Fibroblast of lung (primary cell): ENCODE data around the gene RALGDS. TPM values are rescaled to one million over a fixed set of nuclear protein-coding genes. Genes with fewer than 3 reads are reported as not detected.

Experiments
- DNase-seq, 2 donors: peaks; one replicate each; pipeline versions ENCODE4 v3.0.0 to v3.0.0-alpha.2; 2010; ENCODE audit warnings: low read depth in 2 of 2
- H2AFZ ChIP-seq: 2 replicates; pipeline ENCODE4 v1.5.1; 2012; ENCODE audit warnings: low read length, control low read depth, inconsistent platforms
- H3K27ac ChIP-seq: 2 replicates; pipeline ENCODE4 v1.5.1; 2011; ENCODE audit warnings: low read length, control low read depth; ENCODE audit not compliant: insufficient read depth
- H3K27me3 ChIP-seq: 2 replicates; pipeline ENCODE4 v1.5.1; 2011; ENCODE audit warnings: mild to moderate bottlenecking, low read length; ENCODE audit not compliant: control insufficient read depth, insufficient read depth
- H3K36me3 ChIP-seq: 2 replicates; pipeline ENCODE4 v1.5.1; 2011; ENCODE audit warnings: low read length; ENCODE audit not compliant: control insufficient read depth, insufficient read depth
- H3K4me1 ChIP-seq: 2 replicates; pipeline ENCODE4 v1.5.1; 2011; ENCODE audit warnings: low read length; ENCODE audit not compliant: control insufficient read depth, insufficient read depth; ENCODE audit errors: extremely low read depth
- H3K4me2 ChIP-seq: 2 replicates; pipeline ENCODE4 v1.5.1; 2011; ENCODE audit warnings: low read length, control low read depth; ENCODE audit not compliant: insufficient read depth; ENCODE audit errors: extremely low read depth
- H3K4me3 ChIP-seq, 4 experiments: fragments of 200-600 bp in 1 of 4; sonication (generic) in 1 of 4; replicated peaks in 1 of 4; 2 replicates each; pipeline ENCODE4 v1.5.1; 2011 to 2016; ENCODE audit warnings: low read length in 4 of 4, low read depth in 3 of 4, mild to moderate bottlenecking in 3 of 4, control low read depth in 2 of 4, inconsistent platforms in 1 of 4, mixed read lengths in 1 of 4; ENCODE audit not compliant: insufficient read depth in 1 of 4; ENCODE audit errors: control extremely low read depth in 1 of 4
- H3K79me2 ChIP-seq: 2 replicates; pipeline ENCODE4 v1.5.1; 2012; ENCODE audit warnings: mild to moderate bottlenecking, low read length, inconsistent platforms; ENCODE audit not compliant: control insufficient read depth, insufficient read depth
- H3K9ac ChIP-seq: 2 replicates; pipeline ENCODE4 v1.5.1; 2011; ENCODE audit warnings: mild to moderate bottlenecking, low read length, control low read depth; ENCODE audit not compliant: insufficient read depth
- H3K9me3 ChIP-seq: 2 replicates; pipeline ENCODE4 v1.5.1; 2012; ENCODE audit warnings: low read depth, low read length; ENCODE audit not compliant: control insufficient read depth, insufficient read depth
- H4K20me1 ChIP-seq: 2 replicates; pipeline ENCODE4 v1.5.1; 2011; ENCODE audit warnings: low read length; ENCODE audit not compliant: control insufficient read depth, insufficient read depth; ENCODE audit errors: extremely low read depth
- CTCF ChIP-seq, 2 donors: IDR thresholded peaks in 1 of 2; conservative IDR thresholded peaks in 1 of 2; 1 replicate in 1 of 2; 2 replicates in 1 of 2; pipeline ENCODE4 v1.5.1; 2011 to 2012; ENCODE audit warnings: low read length in 2 of 2, control low read depth in 1 of 2, inconsistent platforms in 1 of 2, low read depth in 1 of 2, mild to moderate bottlenecking in 1 of 2
- EZH2 ChIP-seq: IDR thresholded peaks from 2 replicates; pipeline ENCODE4 v1.5.1; 2012; ENCODE audit warnings: low read length, control low read depth, mild to moderate bottlenecking; ENCODE audit errors: missing control alignments
- polyA plus RNA-seq, 2 donors: library from polyadenylated mRNA; depleted of rRNA in 1 of 2; stranded (reverse) in 1 of 2; unstranded in 1 of 2; fragments of >200 nt; gene quantifications; 2 replicates each; pipeline ENCODE4 v1.2.1, GENCODE V29; 2011 to 2012; ENCODE audit warnings: missing spikeins in 1 of 2
- total RNA-seq: library from RNA; depleted of rRNA; stranded (reverse); fragments of >200 nt; gene quantifications from 2 replicates; pipeline ENCODE4 v1.2.1, GENCODE V29; 2014

The RALGDS gene
- total and polyA plus RNA-seq, 2 donors (not counting 1 experiment from before 2014, with no cell fraction given) = 16.6 to 23.6 TPM

DNA sequence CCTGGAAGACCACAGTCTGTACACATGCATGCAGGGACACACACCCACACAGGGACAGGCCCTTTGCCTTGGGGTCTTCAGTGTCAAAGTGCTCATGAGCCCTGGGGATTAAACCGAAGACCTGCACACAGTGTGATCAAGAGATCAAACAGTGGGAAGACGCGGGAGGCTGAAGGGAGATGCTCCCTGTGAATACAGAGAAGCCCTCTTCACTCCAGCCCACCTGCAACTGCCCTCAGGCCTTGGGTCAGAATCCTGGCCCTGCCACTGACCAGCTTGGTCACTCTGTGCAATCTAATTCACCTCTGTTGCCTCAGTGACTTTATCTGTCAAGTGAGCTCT, 2.9 kb downstream of the RALGDS start:
- Histone ChIP-seq H2AFZ (no peak overlapping the region), H3K9ac (no peak overlapping the region), H3K27ac (no peak overlapping the region), H3K4me2 (no peak overlapping the region), H3K4me3 (no peak overlapping the region), H3K79me2 (peaks cover 8% of the 10 kb centered on the region), H3K9me3 (no peaks in the 10 kb centered on the region), H3K36me3 (no peaks in the 10 kb centered on the region), H3K27me3 (no peaks in the 10 kb centered on the region), H4K20me1 (no peaks in the 10 kb centered on the region), H3K4me1 (peaks cover 22% of the 10 kb centered on the region)
- TF ChIP-seq CTCF (conservative IDR thresholded peaks at IDR 0.05 in 1 of 2, IDR thresholded peaks at IDR 0.05 in 1 of 2; ENCODE audit: low read depth in 1 of 2, low read length in 2 of 2) (no peak), EZH2 (no peak)
- DNase-seq = no peak

GRCh38 chr9:133117271-133118178, 3.5 kb downstream of the RALGDS start:
- Histone ChIP-seq H3K27me3 (no peaks in the 10 kb centered on the region), H2AFZ (no peak overlapping the region), H4K20me1 (no peaks in the 10 kb centered on the region), H3K4me1 (peaks cover 17% of the 10 kb centered on the region), H3K4me3 (no peak overlapping the region), H3K27ac (no peak overlapping the region), H3K9me3 (no peaks in the 10 kb centered on the region), H3K4me2 (no peak overlapping the region), H3K36me3 (no peaks in the 10 kb centered on the region), H3K79me2 (peaks cover 8% of the 10 kb centered on the region), H3K9ac (no peak overlapping the region)
- peak; percentile 15 to 62 for DNase-seq
- TF ChIP-seq EZH2 (no peak), CTCF (conservative IDR thresholded peaks at IDR 0.05 in 1 of 2, IDR thresholded peaks at IDR 0.05 in 1 of 2; ENCODE audit: low read depth in 1 of 2, low read length in 2 of 2) (no peak)

DNA sequence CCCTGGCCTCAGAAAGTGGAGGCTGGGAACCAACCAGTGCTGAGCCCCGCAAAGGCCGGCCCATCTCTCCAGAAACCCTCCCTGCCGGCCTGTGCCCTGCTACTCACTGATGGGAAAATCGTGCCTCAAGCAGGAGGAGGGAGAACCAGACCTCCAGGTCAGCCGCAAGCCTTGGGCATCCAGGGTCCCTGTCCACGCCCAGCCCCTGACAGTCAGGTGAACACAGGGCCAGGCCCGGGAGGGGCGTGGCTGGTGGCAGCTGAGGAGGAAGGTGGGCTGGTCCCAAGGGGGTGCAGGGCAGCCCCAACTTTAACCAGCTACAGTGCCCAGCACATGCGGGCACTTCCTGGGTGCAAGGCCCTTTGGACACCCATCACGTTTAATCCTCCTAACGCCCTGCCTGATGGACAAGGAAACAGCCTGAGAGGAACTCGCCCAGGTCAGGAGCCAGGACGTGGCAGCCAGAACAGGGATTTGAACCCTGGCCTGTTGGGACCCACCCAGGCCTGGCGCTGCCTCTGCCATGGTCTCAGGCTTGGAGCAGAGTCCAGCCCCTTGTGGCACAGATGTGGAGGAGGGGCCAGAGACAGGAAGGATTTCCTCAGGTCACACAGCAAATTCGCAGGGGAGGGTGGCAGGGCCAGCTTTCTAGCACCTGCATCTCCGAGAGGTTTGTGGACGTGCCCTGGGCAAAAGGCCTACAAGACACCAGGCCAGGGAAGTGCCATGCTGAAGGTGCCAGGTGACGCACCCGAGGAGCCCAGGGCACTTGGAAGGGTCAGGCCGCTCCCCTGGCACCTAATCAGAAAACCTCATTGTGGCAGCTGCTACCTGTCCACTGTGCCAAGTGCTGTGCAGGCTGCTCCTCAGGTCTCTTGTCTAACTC, 4.5 kb downstream of the RALGDS start:
- Histone ChIP-seq H3K36me3 (no peaks in the 10 kb centered on the region), H3K4me2 (no peak overlapping the region), H3K27ac (no peak overlapping the region), H4K20me1 (no peaks in the 10 kb centered on the region), H3K27me3 (no peaks in the 10 kb centered on the region), H3K9me3 (no peaks in the 10 kb centered on the region), H3K79me2 (peaks cover 8% of the 10 kb centered on the region), H3K4me3 (no peak overlapping the region), H3K4me1 (peaks cover 16% of the 10 kb centered on the region), H3K9ac (no peak overlapping the region), H2AFZ (no peak overlapping the region)
- no peak for TF ChIP-seq CTCF (conservative IDR thresholded peaks at IDR 0.05 in 1 of 2, IDR thresholded peaks at IDR 0.05 in 1 of 2; ENCODE audit: low read depth in 1 of 2, low read length in 2 of 2)
- no peak for DNase-seq
